HG02798 (cell line): ENCODE data around the gene CPED1.
A peak's percentile ranks its signal among the peaks of the same experiment; 100 is the strongest.
"Not testable (repeated sequence)": the region's sequence is repeated elsewhere in the genome, so short reads cannot be mapped to it uniquely, and the experiment has no call there.

Experiments
- ATAC-seq: cut with Tn5 transposase; IDR thresholded peaks from one replicate; pipeline ENCODE4 v1.9.1; 2021; ENCODE audit warnings: mild to moderate bottlenecking; ENCODE audit not compliant: unreplicated experiment, poor library complexity

The CPED1 gene

DNA sequence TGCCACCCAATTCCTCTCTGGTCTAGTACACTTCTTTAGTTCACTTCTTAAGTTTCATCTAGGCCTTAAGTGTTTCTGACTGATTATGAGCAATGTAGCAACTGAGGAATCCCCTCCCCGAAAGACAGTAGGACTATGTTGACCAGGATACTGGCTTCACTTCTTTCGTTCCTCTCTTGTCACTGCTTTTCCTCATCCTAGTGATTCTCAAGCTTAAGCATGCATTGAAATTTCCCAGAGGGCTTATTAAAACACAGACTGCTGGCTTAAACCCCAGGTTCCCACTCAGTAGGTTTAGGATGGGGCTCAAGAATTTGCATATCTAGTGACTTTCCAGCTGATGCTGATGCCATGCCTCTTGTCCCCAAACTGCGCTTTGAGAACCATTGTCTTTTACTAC is 175.7 kb downstream of the CPED1 start:
- no peak for ATAC-seq

DNA sequence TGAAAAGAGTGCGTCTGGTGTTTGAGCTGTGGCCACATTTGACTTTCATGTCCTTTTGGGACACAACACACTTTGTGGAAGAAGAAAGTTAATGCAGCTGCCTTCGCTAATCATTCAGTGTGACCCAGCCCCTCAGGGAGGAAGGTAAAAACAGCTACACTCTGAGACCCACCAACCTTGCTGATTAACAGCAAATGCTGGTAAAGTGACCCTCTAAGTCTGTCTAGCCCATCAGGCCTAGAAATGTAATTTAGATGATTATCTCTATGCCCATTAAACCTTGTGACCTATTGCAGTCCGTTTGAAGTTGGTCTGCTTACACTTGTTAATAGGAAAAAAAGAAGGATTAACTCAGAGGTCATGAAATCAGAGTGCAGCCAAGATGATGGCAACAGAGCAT is 178.4 kb downstream of the CPED1 start:
- ATAC-seq = no peak

DNA sequence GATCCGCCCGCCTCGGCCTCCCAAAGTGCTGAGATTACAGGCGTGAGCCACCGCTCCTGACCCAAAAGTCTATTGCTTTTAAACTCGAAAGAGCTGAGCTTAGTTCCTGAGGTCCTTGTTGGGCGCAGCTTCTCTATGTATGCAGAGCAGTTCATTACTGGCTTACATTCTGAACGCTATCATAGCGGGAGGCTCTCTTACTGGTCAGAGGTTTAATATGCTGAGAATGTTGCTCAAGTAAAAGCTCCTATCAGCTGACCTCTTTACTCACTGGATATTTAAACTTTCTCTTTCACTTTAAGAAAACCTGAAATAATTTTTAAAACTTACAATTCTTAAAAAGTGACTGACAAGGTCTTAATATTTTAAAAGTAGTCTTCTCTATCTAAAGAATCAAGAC is 179.5 kb downstream of the CPED1 start:
- no peak for ATAC-seq

DNA sequence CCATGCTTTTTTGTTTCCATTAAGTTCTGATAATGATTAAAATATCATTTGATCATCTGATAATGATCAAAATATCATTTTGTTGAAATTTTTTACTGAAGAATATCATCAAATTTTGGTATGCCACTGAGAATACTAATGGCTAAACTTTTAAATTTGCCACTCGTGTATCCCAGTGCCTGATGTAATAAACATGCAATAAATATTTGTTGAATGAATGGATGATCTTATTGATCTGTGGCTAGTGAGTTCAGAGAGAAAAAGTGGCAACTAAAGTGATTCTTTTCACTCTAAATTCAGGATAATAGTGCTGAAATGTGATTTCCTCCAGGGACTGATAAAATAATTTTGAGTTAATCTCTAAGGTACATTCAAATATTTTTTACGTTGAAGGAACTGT is 181.0 kb downstream of the CPED1 start:
- no peak for ATAC-seq

DNA sequence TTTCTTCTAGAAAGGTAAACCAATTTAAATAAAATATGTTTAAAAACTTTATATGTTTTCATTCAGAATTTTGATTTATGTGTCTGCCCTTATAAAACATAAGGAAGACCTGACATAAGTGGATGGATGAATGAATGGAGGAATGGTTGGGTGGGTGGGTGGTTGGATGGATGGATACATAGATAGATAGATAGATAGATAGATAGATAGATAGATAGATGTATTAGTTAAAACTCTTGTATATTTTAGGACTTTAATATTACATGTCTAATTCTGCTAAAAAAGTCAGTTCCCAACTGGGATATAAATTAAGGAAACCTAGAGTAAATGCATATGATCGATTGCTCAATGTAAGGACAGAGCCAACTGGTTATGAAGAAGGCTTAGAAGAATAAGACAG is 184.0 kb downstream of the CPED1 start:
- ATAC-seq = no peak

DNA sequence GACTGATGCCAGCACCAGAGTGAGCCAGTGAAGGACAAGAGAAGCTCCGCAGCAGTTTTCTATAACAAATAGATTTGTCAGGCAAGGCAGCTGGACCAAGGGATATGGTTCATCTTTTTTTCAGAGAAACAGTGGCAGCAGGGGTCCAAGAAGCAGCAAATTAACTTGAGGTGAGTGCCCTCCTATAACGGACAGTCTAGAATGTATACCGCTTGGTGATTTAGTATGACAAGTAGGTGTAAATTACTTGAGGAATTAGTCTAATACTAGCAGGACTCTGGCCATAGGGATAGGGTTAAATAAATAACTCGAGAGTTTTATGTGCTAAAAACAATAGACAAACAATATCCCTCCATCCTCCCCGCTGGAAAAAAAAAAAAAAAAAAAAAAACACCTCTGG is 187.3 kb downstream of the CPED1 start:
- ATAC-seq = no peak

DNA sequence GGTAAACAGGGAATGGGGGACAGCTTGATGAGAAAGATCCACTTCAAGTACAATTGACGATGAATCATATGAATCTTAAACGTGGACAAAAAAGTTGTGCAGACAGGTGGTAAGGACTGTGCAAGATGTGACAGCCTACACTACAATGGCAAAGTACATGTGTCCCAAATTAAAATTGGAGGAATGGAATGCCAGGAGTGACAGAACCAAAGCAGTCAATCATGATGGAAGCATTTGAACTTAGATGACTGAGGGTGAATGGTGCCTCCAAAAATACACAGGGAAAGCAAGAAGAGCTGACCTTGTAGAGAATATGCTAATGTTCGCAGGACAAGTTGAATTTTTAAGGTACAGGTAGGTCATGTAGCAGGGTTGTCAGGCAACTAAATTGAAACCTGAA is 189.9 kb downstream of the CPED1 start:
- ATAC-seq = peak; percentile 10

DNA sequence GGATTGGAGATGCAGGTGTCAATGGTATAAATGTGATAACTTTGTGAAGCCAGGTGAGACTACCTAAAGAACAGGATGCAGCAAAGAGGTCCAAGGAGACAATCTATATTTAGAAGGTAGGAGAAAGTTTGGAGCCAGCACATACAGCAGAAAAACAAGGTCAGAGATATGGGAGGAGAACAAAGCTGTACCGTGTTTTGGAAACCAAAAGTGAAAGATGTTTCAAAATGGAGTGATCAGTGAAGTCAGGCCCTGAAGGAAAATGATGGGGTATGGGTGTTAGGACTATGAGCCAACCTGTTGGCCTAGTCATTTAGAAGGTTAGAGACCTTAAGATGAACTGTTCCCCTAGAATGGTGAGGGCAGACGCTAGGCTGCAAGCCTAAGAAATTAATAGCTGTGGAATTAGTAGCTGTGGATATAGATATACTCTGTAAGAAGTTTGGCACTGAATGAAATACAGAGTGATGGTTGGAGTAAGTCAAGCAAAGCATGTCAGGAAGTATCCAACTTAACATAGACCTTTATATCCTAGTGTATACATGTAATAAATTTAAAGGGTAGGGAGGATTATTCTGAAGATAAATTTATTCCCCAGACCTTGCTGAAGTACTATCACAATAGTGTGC is 190.5 kb downstream of the CPED1 start:
- ATAC-seq = peak; percentile 73

DNA sequence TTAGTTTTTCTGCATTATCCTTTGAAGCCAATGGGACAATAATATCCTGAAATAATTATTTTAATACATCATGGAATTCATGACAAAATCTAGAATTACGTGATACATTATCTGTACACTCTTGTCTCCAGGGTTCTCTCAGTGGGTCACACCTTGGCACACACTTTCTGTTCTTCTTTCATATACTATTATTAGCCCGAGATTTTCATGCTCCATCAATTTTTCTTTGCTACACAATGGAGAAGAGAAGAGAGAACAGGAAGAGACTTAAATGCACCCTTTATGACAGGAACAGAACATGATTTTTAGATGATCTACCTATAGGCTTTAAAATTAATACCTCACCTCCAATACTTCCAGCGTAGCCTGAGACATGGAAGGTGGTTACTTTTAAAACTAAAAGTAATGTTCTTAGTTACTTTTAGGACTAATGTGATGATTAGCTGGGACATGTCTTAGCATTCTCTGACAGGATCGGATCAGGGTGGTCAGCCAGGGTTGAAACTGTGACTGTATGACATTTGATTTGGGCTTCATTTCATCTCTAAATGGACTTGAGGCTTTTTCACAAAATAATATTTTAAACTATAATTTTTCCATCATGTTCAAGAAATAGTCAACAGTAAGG is 192.0 kb downstream of the CPED1 start:
- peak; percentile 85 for ATAC-seq

DNA sequence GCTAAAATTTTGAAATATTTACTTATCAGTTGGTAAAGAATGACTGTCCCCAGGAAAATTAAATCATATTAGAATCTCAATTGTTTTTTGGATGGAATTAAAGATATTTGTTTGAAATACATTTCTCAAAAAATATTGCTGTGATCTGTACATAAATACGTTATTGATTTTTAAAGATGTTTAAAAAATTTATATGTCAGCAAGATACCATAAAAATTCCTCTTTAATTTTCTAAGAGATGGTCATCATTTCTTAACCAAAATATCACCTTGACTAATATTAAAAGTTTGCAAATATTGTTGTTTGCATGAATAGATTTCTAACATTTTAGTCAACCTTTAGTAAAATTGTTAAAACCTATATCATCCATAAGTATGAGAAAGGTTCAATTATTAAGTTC is 192.8 kb downstream of the CPED1 start:
- no peak for ATAC-seq

DNA sequence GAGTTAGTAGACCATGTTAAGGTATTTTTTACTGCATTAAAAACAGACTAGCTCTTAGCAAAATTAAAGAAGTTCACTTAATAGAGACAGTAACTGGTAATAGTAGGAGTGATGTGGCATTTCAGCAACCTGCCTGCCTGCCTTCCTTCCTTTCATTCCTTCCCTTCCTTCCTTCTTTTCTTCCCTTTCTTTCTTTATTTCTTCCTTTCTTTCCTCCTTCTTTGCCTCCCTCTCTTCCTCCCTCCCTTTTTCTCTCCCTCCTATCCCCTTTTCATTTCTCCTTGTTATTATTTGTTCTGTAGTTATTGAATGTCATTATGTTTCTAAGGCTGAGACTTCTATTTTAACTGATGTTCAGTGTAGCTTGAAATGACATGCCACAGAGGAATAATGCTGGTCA is 193.8 kb downstream of the CPED1 start:
- ATAC-seq = no peak

DNA sequence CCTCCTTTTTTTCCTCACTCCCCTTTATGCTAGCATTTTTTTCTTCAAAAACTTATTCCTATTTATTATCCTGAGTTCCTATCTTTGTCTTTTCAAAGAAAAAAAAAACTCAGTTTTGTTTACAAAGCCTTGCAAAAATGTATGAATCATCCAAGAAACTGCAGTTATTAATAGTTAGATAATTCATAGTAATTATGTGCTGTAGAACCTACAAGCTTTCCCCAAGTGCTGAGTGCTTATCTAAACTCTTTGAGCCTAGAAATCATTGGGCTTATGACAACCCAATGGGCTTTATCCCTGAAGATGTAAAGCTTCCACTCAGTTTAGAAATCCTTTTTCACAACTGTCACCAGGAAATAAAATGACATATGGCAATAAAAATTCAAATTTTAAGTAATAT is 194.4 kb downstream of the CPED1 start:
- ATAC-seq = no peak

DNA sequence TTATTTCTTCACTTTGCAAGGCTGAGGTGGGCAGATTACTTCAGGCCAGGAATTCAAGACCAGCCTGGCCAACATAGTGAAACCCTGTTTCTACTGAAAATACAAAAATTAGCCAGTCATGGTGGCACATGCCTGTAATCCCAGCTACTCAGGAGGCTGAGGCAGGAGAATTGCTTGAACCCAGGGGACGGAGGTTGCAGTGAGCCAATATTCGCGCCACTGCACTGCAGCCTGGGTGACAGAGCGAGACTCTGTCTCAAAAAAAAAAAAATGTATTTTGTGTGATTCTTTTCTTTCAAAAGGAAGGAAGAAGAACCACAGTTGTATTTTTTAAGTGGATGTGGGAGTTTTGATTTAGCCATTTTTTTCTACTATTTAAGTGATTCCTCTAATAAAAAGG is 195.4 kb downstream of the CPED1 start:
- ATAC-seq = not testable (repeated sequence)

DNA sequence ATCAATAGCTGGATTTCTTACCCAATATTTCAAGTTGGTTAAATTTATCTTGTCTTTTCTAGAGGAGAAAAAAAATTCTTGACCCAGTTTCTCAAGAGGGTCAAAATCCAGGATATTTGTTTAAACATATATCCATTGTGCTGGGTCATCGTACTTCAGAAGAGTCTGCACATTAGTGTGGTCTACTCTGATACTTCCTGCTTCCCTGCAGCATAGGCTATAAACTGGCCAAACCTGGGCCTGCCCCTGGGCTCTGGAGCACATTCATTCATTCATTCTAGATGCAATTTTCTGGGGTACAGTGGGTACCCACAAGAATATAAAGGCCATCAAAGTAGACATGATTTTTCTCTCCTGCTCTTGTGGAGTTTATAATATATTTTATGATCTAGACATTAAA is 198.2 kb downstream of the CPED1 start:
- ATAC-seq = peak; percentile 36

DNA sequence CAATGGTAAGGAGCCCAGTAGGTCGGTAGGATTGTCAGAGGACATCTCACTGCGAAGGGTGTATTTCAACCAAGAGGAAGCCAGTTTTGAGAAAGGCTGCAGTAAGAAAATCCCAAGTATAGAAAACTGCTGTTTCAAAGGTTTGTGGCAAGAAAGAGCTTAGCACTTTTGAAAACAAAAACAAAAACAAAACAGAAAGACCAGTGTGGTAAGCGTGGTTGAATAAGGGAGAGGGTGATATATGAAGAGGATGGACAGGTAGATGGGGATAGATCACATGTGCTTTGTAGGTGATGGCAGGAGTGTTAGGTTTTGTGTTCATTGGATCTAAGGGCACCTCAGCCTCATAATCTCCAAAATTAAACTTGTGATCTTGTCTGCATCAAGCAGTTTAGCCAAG is 198.7 kb downstream of the CPED1 start:
- peak; percentile 89 for ATAC-seq

DNA sequence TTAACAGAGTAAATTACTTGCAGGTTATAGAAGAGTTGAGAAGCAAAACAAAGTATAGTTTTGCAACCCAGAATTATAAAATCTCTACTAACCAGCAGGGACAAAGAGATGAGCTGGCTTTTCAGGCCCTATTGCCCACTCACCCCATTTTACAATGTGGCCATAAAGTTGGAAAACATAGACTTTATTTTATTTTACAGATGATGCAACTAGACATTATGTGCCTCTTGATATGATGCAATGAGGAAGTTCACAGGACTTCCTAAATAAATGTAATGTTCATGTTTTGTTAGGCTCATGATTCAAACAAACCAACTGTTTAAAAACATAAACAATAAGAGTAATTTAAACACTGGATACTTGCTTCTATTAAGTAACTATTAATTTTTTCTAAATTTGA is 199.2 kb downstream of the CPED1 start:
- ATAC-seq = no peak

DNA sequence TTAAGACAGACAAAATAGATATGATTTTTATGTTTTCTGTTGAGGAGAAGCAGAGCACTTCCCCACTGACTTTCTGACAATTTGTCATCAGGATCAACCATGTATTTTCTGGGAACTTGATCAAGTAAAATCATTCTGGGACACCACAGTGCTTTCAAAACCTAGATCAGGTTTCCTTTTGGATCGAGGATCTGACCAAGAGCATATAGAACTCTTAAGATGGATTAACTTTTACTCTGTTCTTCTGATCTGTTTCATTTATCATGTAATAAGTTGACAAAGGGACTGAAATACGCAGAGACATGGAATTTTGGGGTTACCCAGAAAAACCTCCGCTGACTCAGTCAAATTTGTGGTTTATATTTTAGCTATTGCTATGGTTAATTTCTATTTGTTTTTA is 204.3 kb downstream of the CPED1 start:
- ATAC-seq = no peak

DNA sequence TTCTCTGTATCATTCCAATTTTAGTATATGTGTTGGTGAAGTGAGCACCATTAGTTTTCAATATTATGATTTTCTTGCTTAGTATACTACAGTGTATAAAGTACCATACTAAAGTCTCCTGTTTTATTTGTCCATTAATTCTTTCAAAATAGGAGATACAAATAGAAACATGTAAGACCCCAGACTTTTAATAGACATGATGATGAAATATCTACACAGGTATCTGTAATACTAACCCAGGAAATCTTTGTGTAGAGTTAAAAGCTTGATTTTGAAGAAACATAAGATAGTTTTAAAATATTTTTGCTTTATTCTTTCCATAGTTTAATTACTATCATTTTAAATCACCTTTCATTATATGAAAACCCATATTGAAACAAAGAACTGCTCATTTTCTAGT is 206.5 kb downstream of the CPED1 start:
- ATAC-seq = no peak

DNA sequence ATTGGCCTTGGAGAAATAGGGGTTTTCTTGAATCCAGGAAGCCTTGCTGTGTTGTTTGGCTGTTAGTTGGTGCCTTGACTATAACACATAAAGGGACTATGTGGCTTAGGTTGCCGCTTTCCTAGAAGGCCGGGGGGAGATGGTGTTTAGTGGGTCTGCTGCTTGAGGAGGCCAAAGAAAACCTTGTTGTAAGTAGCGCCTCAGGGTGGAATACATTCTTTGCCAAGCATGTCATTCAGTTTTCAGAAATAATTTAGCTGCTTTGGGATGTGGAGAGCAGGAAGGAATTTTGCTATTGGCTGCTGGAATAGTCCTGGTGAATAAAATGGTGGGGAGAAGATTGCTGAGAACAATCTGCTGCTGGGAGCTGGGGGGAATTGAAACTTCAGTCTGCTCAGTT is 207.4 kb downstream of the CPED1 start:
- no peak for ATAC-seq

DNA sequence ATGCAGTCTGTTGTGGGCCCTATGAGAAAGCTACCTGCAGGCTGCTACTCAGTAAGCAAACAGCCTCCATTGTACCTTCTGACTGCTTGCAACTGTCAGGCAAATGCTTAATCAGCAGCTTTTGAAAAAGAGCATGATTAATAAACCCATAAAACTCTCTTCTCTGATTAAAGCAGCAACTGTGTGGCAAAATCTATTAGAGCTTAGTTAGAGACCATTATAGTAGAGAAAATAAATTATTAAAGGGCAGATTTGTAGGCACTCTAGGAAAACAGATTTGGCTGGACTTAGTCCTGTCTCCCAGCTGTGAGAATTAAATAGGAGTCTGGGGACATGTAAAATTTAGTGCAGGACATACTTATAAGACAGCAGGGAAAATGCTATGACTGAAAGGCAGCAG is 207.8 kb downstream of the CPED1 start:
- no peak for ATAC-seq

DNA sequence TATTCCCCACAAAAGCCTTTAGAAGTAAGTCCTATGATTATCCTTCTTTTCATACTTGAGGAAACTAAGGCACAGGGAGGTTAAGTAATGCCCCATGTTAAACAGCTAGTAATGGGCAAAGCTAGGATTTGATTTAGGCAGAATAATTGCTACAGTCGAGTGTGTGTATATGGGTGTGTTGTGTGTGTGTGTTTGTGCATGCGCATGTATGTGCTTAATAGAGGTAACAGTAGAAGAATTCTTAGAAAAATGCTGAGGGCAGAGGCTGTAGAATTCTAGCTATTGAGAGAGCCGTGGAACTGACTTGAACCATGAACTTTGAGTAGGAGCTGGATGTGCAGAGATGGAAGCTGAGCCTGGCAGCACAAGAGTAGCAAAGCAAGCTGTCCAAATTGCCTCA is 208.9 kb downstream of the CPED1 start:
- no peak for ATAC-seq

DNA sequence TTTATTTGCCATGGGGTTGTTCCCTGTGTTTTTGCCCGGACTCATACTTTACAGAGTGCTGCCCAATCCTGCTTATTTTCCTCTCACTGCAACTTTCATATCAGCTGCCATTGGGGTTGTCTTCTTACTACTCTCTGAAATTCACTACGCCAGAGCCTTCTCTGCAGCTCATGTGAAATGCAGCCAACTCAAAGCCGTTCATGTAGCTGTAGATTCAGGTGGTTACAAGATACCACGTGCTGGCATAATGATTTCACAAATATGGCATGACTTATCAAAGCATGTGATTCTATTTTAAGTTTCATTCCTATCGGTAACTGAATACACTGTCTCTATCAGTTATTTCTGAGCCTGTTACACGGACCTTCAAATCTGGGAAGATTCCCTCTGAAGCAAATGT is 210.0 kb downstream of the CPED1 start:
- no peak for ATAC-seq

DNA sequence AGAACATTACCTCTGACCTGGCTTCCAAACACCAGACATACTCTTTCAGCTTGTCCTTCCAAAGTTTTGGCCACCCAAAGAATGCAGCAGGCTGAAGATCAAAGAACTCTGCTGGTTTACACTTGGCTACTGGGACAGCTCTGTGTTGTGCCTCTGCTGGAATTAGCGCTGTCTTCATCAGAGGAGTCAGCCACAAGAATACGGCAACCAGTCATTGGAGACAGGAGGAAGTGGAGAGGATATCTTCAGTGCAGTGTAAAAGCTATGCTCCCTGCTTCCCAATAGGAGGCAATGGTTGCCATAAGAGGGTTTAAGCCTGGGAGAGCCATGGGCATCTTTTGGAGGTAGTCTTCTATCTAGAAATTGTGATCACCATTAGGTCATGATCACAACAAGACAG is 213.6 kb downstream of the CPED1 start:
- ATAC-seq = no peak
